Measurements from ENCODE around the gene CALN1. TPM values are rescaled to one million over a fixed set of nuclear protein-coding genes. Genes with fewer than 3 reads are reported as not detected.

Gene CALN1
- polyA plus RNA-seq, 1 donor (not counting 4 experiments of a cell fraction or from before 2014, with no cell fraction given), result not detected

GRCh38 chr7:72019436-72019835 is 392.7 kb downstream of the CALN1 start:
- FAIRE-seq (no peak), DNase-seq (ENCODE audit: low read depth, low spot score) (no peak)
- Histone ChIP-seq H3K4me1 (ENCODE audit: control insufficient read depth, extremely low read depth, insufficient read depth, low read length) (no peaks in the 10 kb centered on the region), H3K27me3 (ENCODE audit: control insufficient read depth, extremely low read depth, insufficient read depth, low read length) (no peaks in the 10 kb centered on the region), H3K4me3 (ENCODE audit: control insufficient read depth in 2 of 3, extremely low read depth in 1 of 3, insufficient read depth in 2 of 3, low read depth in 1 of 3, low read length in 3 of 3) (no peak overlapping the region), H3K27ac (ENCODE audit: control insufficient read depth, insufficient read depth, low read length) (no peak overlapping the region), H3K9ac (ENCODE audit: control insufficient read depth, extremely low read depth, insufficient read depth, low read length) (no peak overlapping the region), H3K4me2 (ENCODE audit: control insufficient read depth, extremely low read depth, insufficient read depth, low read depth, low read length) (no peak overlapping the region), H3K79me2 (ENCODE audit: control insufficient read depth, insufficient read depth, low read length) (no peaks in the 10 kb centered on the region), H3K9me3 (ENCODE audit: control insufficient read depth, low read depth, low read length) (no peaks in the 10 kb centered on the region), H2AFZ (ENCODE audit: control insufficient read depth, low read length) (no peak overlapping the region), H3K9me1 (ENCODE audit: control insufficient read depth, extremely low read depth, insufficient read depth, low read length) (no peaks in the 10 kb centered on the region), H4K20me1 (ENCODE audit: control insufficient read depth, extremely low read depth, insufficient read depth, low read length) (no peaks in the 10 kb centered on the region), H3K36me3 (ENCODE audit: control insufficient read depth in 2 of 2, extremely low read depth in 1 of 2, insufficient read depth in 2 of 2, low read length in 2 of 2) (no peaks in the 10 kb centered on the region)
- TF ChIP-seq EZH2 (IDR thresholded peaks at IDR 0.05; ENCODE audit: low read length) (no peak), CTCF (optimal IDR thresholded peaks at IDR 0.05 in 1 of 3, IDR thresholded peaks at IDR 0.05 in 1 of 3, conservative IDR thresholded peaks at IDR 0.05 in 1 of 3; ENCODE audit: extremely low read depth in 1 of 3, insufficient read depth in 2 of 3, low read length in 3 of 3) (no peak)
- dilution Hi-C loops (cut with MboI; ENCODE audit: extremely low pct_ligation_motif_present, low sequenced_read_pairs), result no loop called here

- no peaks in the 10 kb centered on the region for H3K4me1 ChIP-seq (ENCODE audit: control insufficient read depth, extremely low read depth, insufficient read depth, low read length)
- H3K9me3 ChIP-seq (ENCODE audit: control insufficient read depth, low read depth, low read length), result no peaks in the 10 kb centered on the region
- H4K20me1 ChIP-seq (ENCODE audit: control insufficient read depth, extremely low read depth, insufficient read depth, low read length), result no peaks in the 10 kb centered on the region
- H3K36me3 ChIP-seq (ENCODE audit: control insufficient read depth in 2 of 2, extremely low read depth in 1 of 2, insufficient read depth in 2 of 2, low read length in 2 of 2), result no peaks in the 10 kb centered on the region
- no peak overlapping the region for H3K4me3 ChIP-seq (ENCODE audit: control insufficient read depth in 2 of 3, extremely low read depth in 1 of 3, insufficient read depth in 2 of 3, low read depth in 1 of 3, low read length in 3 of 3)
- H3K27ac ChIP-seq (ENCODE audit: control insufficient read depth, insufficient read depth, low read length), result no peak overlapping the region
- H2AFZ ChIP-seq (ENCODE audit: control insufficient read depth, low read length), result no peak overlapping the region
- no peaks in the 10 kb centered on the region for H3K27me3 ChIP-seq (ENCODE audit: control insufficient read depth, extremely low read depth, insufficient read depth, low read length)
- no peak overlapping the region for H3K9ac ChIP-seq (ENCODE audit: control insufficient read depth, extremely low read depth, insufficient read depth, low read length)
- H3K79me2 ChIP-seq (ENCODE audit: control insufficient read depth, insufficient read depth, low read length), result no peaks in the 10 kb centered on the region
- no peaks in the 10 kb centered on the region for H3K9me1 ChIP-seq (ENCODE audit: control insufficient read depth, extremely low read depth, insufficient read depth, low read length)
- dilution Hi-C loops (cut with MboI; ENCODE audit: extremely low pct_ligation_motif_present, low sequenced_read_pairs), result no loop called here
- DNase-seq (ENCODE audit: low read depth, low spot score) (no peak), FAIRE-seq (no peak)
- H3K4me2 ChIP-seq (ENCODE audit: control insufficient read depth, extremely low read depth, insufficient read depth, low read depth, low read length), result no peak overlapping the region
- TF ChIP-seq EZH2 (IDR thresholded peaks at IDR 0.05; ENCODE audit: low read length) (no peak), CTCF (optimal IDR thresholded peaks at IDR 0.05 in 1 of 3, IDR thresholded peaks at IDR 0.05 in 1 of 3, conservative IDR thresholded peaks at IDR 0.05 in 1 of 3; ENCODE audit: extremely low read depth in 1 of 3, insufficient read depth in 2 of 3, low read length in 3 of 3) (no peak)
These were observed 394.4 kb downstream of the CALN1 start for GRCh38 chr7:72017756-72018155.
